Measurements from ENCODE around the gene NDUFAF8. TPM values are rescaled to one million over a fixed set of nuclear protein-coding genes. Genes with fewer than 3 reads are reported as not detected.

Gene NDUFAF8
- total RNA-seq, 2 experiments from 2014 or later: 41.6 to 53.7 TPM

GRCh38 chr17:81207610-81208581 is 31.2 kb upstream of the NDUFAF8 start:
- no peaks in the 10 kb centered on the region for H3K36me3 Mint-ChIP-seq
- ATAC-seq (peak; percentile 29), DNase-seq (no peak)
- CTCF ChIA-PET: no interaction called here
- no peaks in the 10 kb centered on the region for H3K27me3 Mint-ChIP-seq
- no peaks in the 10 kb centered on the region for H3K4me1 Mint-ChIP-seq
- H3K27ac Mint-ChIP-seq: no peak overlapping the region
- no peaks in the 10 kb centered on the region for H3K9me3 Mint-ChIP-seq (ENCODE audit: low read depth)
- H3K4me3 Mint-ChIP-seq: no peak overlapping the region

GRCh38 chr17:81208651-81209050 is 30.5 kb upstream of the NDUFAF8 start:
- CTCF ChIA-PET: no interaction called here
- Mint-ChIP-seq H3K27me3 (no peaks in the 10 kb centered on the region), H3K27ac (no peak overlapping the region), H3K36me3 (no peaks in the 10 kb centered on the region), H3K4me1 (no peaks in the 10 kb centered on the region), H3K4me3 (no peak overlapping the region), H3K9me3 (ENCODE audit: low read depth) (no peaks in the 10 kb centered on the region)
- ATAC-seq (no peak), DNase-seq (no peak)

- ATAC-seq: no peak
- no peak overlapping the region for H3K4me3 Mint-ChIP-seq
- H3K36me3 Mint-ChIP-seq: no peaks in the 10 kb centered on the region
- CTCF ChIA-PET: no interaction called here
- DNase-seq: no peak
- H3K4me1 Mint-ChIP-seq: no peaks in the 10 kb centered on the region
- H3K27ac Mint-ChIP-seq: no peak overlapping the region
- no peaks in the 10 kb centered on the region for H3K27me3 Mint-ChIP-seq
- no peaks in the 10 kb centered on the region for H3K9me3 Mint-ChIP-seq (ENCODE audit: low read depth)
Measured at GRCh38 chr17:81209141-81209540, 30.0 kb upstream of the NDUFAF8 start.

- Mint-ChIP-seq H3K4me3 (no peak overlapping the region), H3K27me3 (no peaks in the 10 kb centered on the region), H3K27ac (no peak overlapping the region), H3K36me3 (no peaks in the 10 kb centered on the region), H3K4me1 (no peaks in the 10 kb centered on the region), H3K9me3 (ENCODE audit: low read depth) (no peaks in the 10 kb centered on the region)
- no peak for DNase-seq
- no peak for ATAC-seq
- CTCF ChIA-PET: no interaction called here
Measured at GRCh38 chr17:81210466-81210865, 28.7 kb upstream of the NDUFAF8 start.

GRCh38 chr17:81210868-81211267 is 28.2 kb upstream of the NDUFAF8 start:
- Mint-ChIP-seq H3K27ac (no peak overlapping the region), H3K36me3 (no peaks in the 10 kb centered on the region), H3K4me1 (no peaks in the 10 kb centered on the region), H3K27me3 (no peaks in the 10 kb centered on the region), H3K9me3 (ENCODE audit: low read depth) (no peaks in the 10 kb centered on the region), H3K4me3 (no peak overlapping the region)
- DNase-seq (no peak), ATAC-seq (no peak)
- CTCF ChIA-PET: no interaction called here

- no peaks in the 10 kb centered on the region for H3K9me3 Mint-ChIP-seq (ENCODE audit: low read depth)
- CTCF ChIA-PET: no interaction called here
Measured at GRCh38 chr17:81212365-81212764, 26.8 kb upstream of the NDUFAF8 start.

GRCh38 chr17:81213978-81214377 is 25.1 kb upstream of the NDUFAF8 start:
- CTCF ChIA-PET: no interaction called here
- DNase-seq: no peak
- H3K4me3 Mint-ChIP-seq: no peak overlapping the region
- no peak for ATAC-seq
- no peak overlapping the region for H3K27ac Mint-ChIP-seq
- H3K4me1 Mint-ChIP-seq: no peaks in the 10 kb centered on the region
- no peaks in the 10 kb centered on the region for H3K9me3 Mint-ChIP-seq (ENCODE audit: low read depth)
- H3K27me3 Mint-ChIP-seq: no peaks in the 10 kb centered on the region
- H3K36me3 Mint-ChIP-seq: no peaks in the 10 kb centered on the region

More at GRCh38 chr17:81212365-81212764, 26.8 kb upstream of the NDUFAF8 start:
- H3K27ac Mint-ChIP-seq: no peak overlapping the region
- no peaks in the 10 kb centered on the region for H3K4me1 Mint-ChIP-seq
- DNase-seq: no peak
- ATAC-seq: no peak
- no peaks in the 10 kb centered on the region for H3K27me3 Mint-ChIP-seq
- no peaks in the 10 kb centered on the region for H3K36me3 Mint-ChIP-seq
- H3K4me3 Mint-ChIP-seq: no peak overlapping the region

- no peak overlapping the region for H3K4me3 Mint-ChIP-seq
- H3K27ac Mint-ChIP-seq: no peak overlapping the region
- H3K4me1 Mint-ChIP-seq: peaks cover 9% of the 10 kb centered on the region
- no peaks in the 10 kb centered on the region for H3K9me3 Mint-ChIP-seq (ENCODE audit: low read depth)
- no peaks in the 10 kb centered on the region for H3K36me3 Mint-ChIP-seq
- DNase-seq: no peak
- no peak for ATAC-seq
- CTCF ChIA-PET: no interaction called here
- H3K27me3 Mint-ChIP-seq: no peaks in the 10 kb centered on the region
Measured at GRCh38 chr17:81217491-81217890, 21.6 kb upstream of the NDUFAF8 start.

- no peaks in the 10 kb centered on the region for H3K27me3 Mint-ChIP-seq
- no peaks in the 10 kb centered on the region for H3K36me3 Mint-ChIP-seq
- CTCF ChIA-PET: no interaction called here
- peaks cover 11% of the 10 kb centered on the region for H3K4me1 Mint-ChIP-seq
- no peaks in the 10 kb centered on the region for H3K9me3 Mint-ChIP-seq (ENCODE audit: low read depth)
- H3K27ac Mint-ChIP-seq: no peak overlapping the region
- ATAC-seq (no peak), DNase-seq (no peak)
- H3K4me3 Mint-ChIP-seq: no peak overlapping the region
Measured at GRCh38 chr17:81218459-81218858, 20.7 kb upstream of the NDUFAF8 start.

GRCh38 chr17:81218991-81219390 is 20.1 kb upstream of the NDUFAF8 start:
- Mint-ChIP-seq H3K4me3 (no peak overlapping the region), H3K27me3 (no peaks in the 10 kb centered on the region), H3K27ac (no peak overlapping the region), H3K36me3 (no peaks in the 10 kb centered on the region), H3K9me3 (ENCODE audit: low read depth) (no peaks in the 10 kb centered on the region), H3K4me1 (peaks cover 17% of the 10 kb centered on the region)
- CTCF ChIA-PET: no interaction called here
- DNase-seq (no peak), ATAC-seq (no peak)

- H3K27me3 Mint-ChIP-seq: no peaks in the 10 kb centered on the region
- CTCF ChIA-PET: no interaction called here
- DNase-seq: no peak
- no peak overlapping the region for H3K4me3 Mint-ChIP-seq
- no peaks in the 10 kb centered on the region for H3K9me3 Mint-ChIP-seq (ENCODE audit: low read depth)
- no peak for ATAC-seq
- no peaks in the 10 kb centered on the region for H3K36me3 Mint-ChIP-seq
- peaks cover 17% of the 10 kb centered on the region for H3K4me1 Mint-ChIP-seq
- no peak overlapping the region for H3K27ac Mint-ChIP-seq
Measured at GRCh38 chr17:81219476-81220180, 19.5 kb upstream of the NDUFAF8 start.

GRCh38 chr17:81221371-81221841 is 17.7 kb upstream of the NDUFAF8 start:
- Mint-ChIP-seq H3K27ac (no peak overlapping the region), H3K4me1 (peaks cover 17% of the 10 kb centered on the region), H3K4me3 (peak overlapping the region; percentile 15), H3K36me3 (no peaks in the 10 kb centered on the region), H3K9me3 (ENCODE audit: low read depth) (no peaks in the 10 kb centered on the region), H3K27me3 (no peaks in the 10 kb centered on the region)
- ATAC-seq: no peak
- no peak for DNase-seq
- CTCF ChIA-PET: interaction anchor here (1.5 kb wide), 1 partner anchor 17 kb away, joined by 3 read pairs; the partner anchor contains the start of genes NDUFAF8 and TEPSIN

GRCh38 chr17:81221842-81222619 is 17.1 kb upstream of the NDUFAF8 start:
- Mint-ChIP-seq H3K27me3 (no peaks in the 10 kb centered on the region), H3K27ac (no peak overlapping the region), H3K4me1 (peaks cover 17% of the 10 kb centered on the region), H3K36me3 (no peaks in the 10 kb centered on the region), H3K9me3 (ENCODE audit: low read depth) (no peaks in the 10 kb centered on the region), H3K4me3 (peak overlapping the region; percentile 60)
- CTCF ChIA-PET: interaction anchor here (1.0 to 1.5 kb wide), 4 partner anchors 17 to 80 kb away, joined by 3 to 5 read pairs (median 4); partner anchors contain the start of genes NDUFAF8 and TEPSIN
- DNase-seq: no peak
- peak; percentile 0 for ATAC-seq

All from activated CD8-positive, alpha-beta memory T cell treated with anti-CD3 and anti-CD28 coated beads, Interleukin-2, amount 10 ng/mL, durations not matched to agents 7 days and 5 days (primary cell).